Activated CD8-positive, alpha-beta T cell treated with anti-CD3 and anti-CD28 coated beads for 36 hours (primary cell): Measurements from ENCODE around the gene CPT1C. TPM values are rescaled to one million over a fixed set of nuclear protein-coding genes. Genes with fewer than 3 reads are reported as not detected.
"Not testable (repeated sequence)": the region's sequence is repeated elsewhere in the genome, so short reads cannot be mapped to it uniquely, and the experiment has no call there.

Experiments
- ATAC-seq: fragments of 200-7000 bp; cut with Tn5 transposase; one replicate; pipeline ENCODE4 v1.10.0; 2021; ENCODE audit warnings: mild to moderate bottlenecking, moderate library complexity
- CTCF ChIA-PET: fragments of 350-600 bp; sonication (Branson Sonifier 250); formaldehyde crosslinking; loops from one replicate; lab custom pipeline; 2021; ENCODE audit warnings: antibody characterized with exemption; lab: Charles Lee
- POLR2A ChIA-PET: fragments of 350-600 bp; sonication (Branson Sonifier 250); formaldehyde crosslinking; loops from one replicate; lab custom pipeline; 2021; ENCODE audit warnings: antibody characterized with exemption; lab: Charles Lee
- DNase-seq: peaks from one replicate; pipeline ENCODE4 v3.0.0-alpha.2; 2020
- H3K27ac Mint-ChIP-seq: one replicate; pipeline ENCODE4 v1.8.0; 2021; ENCODE audit warnings: mild to moderate bottlenecking, mixed read lengths
- H3K27me3 Mint-ChIP-seq: one replicate; pipeline ENCODE4 v1.8.0; 2021; ENCODE audit warnings: mixed read lengths
- H3K36me3 Mint-ChIP-seq: one replicate; pipeline ENCODE4 v1.8.0; 2021; ENCODE audit warnings: low read depth, mixed read lengths
- H3K4me1 Mint-ChIP-seq: one replicate; pipeline ENCODE4 v1.8.0; 2021; ENCODE audit warnings: low read depth, mixed read lengths
- H3K4me3 Mint-ChIP-seq: one replicate; pipeline ENCODE4 v1.8.0; 2021; ENCODE audit warnings: mild to moderate bottlenecking, moderate library complexity, mixed read lengths
- H3K9me3 Mint-ChIP-seq: one replicate; pipeline ENCODE4 v1.8.0; 2021; ENCODE audit warnings: mixed read lengths
- CTCF ChIP-seq: fragments of 200-600 bp; IDR thresholded peaks from one replicate; pipeline ENCODE4 v1.8.0; 2022; ENCODE audit warnings: antibody characterized with exemption, mild to moderate bottlenecking
- intact Hi-C: fragments of 100-400 bp; cut with micrococcal nuclease; formaldehyde crosslinking; loops from one replicate; pipeline ENCODE4 v1.10.0; 2022
- total RNA-seq, 2 experiments: library from RNA; stranded (reverse); gene quantifications; one replicate each; pipeline ENCODE4 v1.2.3, GENCODE V29; 2021

Gene CPT1C
- total RNA-seq, 2 experiments from 2014 or later = 0.69 to 1.0 TPM

- ATAC-seq (no peak), DNase-seq (no peak)
- Mint-ChIP-seq H3K36me3 (no peaks in the 10 kb centered on the region), H3K4me1 (peaks cover 8% of the 10 kb centered on the region), H3K4me3 (peak overlapping the region; percentile 29), H3K9me3 (no peaks in the 10 kb centered on the region), H3K27ac (peak overlapping the region; percentile 42), H3K27me3 (no peaks in the 10 kb centered on the region)
- ChIA-PET CTCF (interaction anchor here (0.9 to 2.3 kb wide), 12 partner anchors 12 to 107 kb away, joined by 3 to 12 read pairs (median 6); partner anchors contain the start of gene AP2A1), POLR2A (interaction anchor here (0.8 kb wide), 1 partner anchor 87 kb away, joined by 3 read pairs; no protein-coding TSS in a partner anchor)
- no peak for TF ChIP-seq CTCF
- intact Hi-C loops = no loop called here
These were observed 27.6 kb downstream of the CPT1C start for GRCh38 chr19:49718511-49718910.

GRCh38 chr19:49718991-49719390 is 28.1 kb downstream of the CPT1C start:
- CTCF ChIA-PET = interaction anchor here (1.5 kb wide), 1 partner anchor 50 kb away, joined by 5 read pairs; no protein-coding TSS in a partner anchor
- Mint-ChIP-seq H3K27ac (no peak overlapping the region), H3K27me3 (no peaks in the 10 kb centered on the region), H3K9me3 (no peaks in the 10 kb centered on the region), H3K4me3 (no peak overlapping the region), H3K4me1 (peaks cover 8% of the 10 kb centered on the region), H3K36me3 (no peaks in the 10 kb centered on the region)
- no peak for ATAC-seq
- POLR2A ChIA-PET = no interaction called here
- intact Hi-C loops = no loop called here
- no peak for DNase-seq
- TF ChIP-seq CTCF = no peak

- CTCF ChIA-PET, H3K27ac Mint-ChIP-seq, POLR2A ChIA-PET, H3K27me3 Mint-ChIP-seq, intact Hi-C loops, H3K36me3 Mint-ChIP-seq, H3K9me3 Mint-ChIP-seq, DNase-seq, ATAC-seq, H3K4me1 Mint-ChIP-seq: not testable (repeated sequence)
- H3K4me3 Mint-ChIP-seq = peak overlapping the region; percentile 7
These were observed 28.5 kb downstream of the CPT1C start for GRCh38 chr19:49719420-49719819.

GRCh38 chr19:49727217-49728030 is 36.5 kb downstream of the CPT1C start:
- no peaks in the 10 kb centered on the region for H3K9me3 Mint-ChIP-seq
- DNase-seq = no peak
- peaks cover 1% of the 10 kb centered on the region for H3K27me3 Mint-ChIP-seq
- ChIA-PET POLR2A (interaction anchor here (1.3 kb wide), 1 partner anchor 17 kb away, joined by 4 read pairs; no protein-coding TSS in a partner anchor), CTCF (interaction anchor here (1.0 kb wide), 1 partner anchor 10 kb away, joined by 3 read pairs; no protein-coding TSS in a partner anchor)
- H3K4me3 Mint-ChIP-seq = no peak overlapping the region
- no peak for ATAC-seq
- intact Hi-C loops = no loop called here
- no peaks in the 10 kb centered on the region for H3K4me1 Mint-ChIP-seq
- no peaks in the 10 kb centered on the region for H3K36me3 Mint-ChIP-seq
- no peak for TF ChIP-seq CTCF
- no peak overlapping the region for H3K27ac Mint-ChIP-seq

- H3K36me3 Mint-ChIP-seq = no peaks in the 10 kb centered on the region
- H3K4me3 Mint-ChIP-seq = no peak overlapping the region
- DNase-seq (no peak), ATAC-seq (no peak)
- no peaks in the 10 kb centered on the region for H3K9me3 Mint-ChIP-seq
- no peak for TF ChIP-seq CTCF
- CTCF ChIA-PET = interaction anchor here (1.4 kb wide), 1 partner anchor 12 kb away, joined by 11 read pairs; no protein-coding TSS in a partner anchor
- POLR2A ChIA-PET = no interaction called here
- intact Hi-C loops = no loop called here
- H3K4me1 Mint-ChIP-seq = no peaks in the 10 kb centered on the region
- H3K27ac Mint-ChIP-seq = no peak overlapping the region
- H3K27me3 Mint-ChIP-seq = peaks cover 1% of the 10 kb centered on the region
These were observed 39.2 kb downstream of the CPT1C start for GRCh38 chr19:49730166-49730565.
